HFFc6 (cell line): ENCODE measurements around the gene KCNH4. TPM values are rescaled to one million over a fixed set of nuclear protein-coding genes. Genes with fewer than 3 reads are reported as not detected.

Experiments used
- DNase-seq: peaks from one replicate; pipeline ENCODE4 v3.0.0-alpha.2; 2018
- H3K27ac Mint-ChIP-seq: 2 replicates; pipeline ENCODE4 v1.8.0; 2020; ENCODE audit warnings: mild to moderate bottlenecking, mixed read lengths
- H3K27me3 Mint-ChIP-seq: 2 replicates; pipeline ENCODE4 v1.8.0; 2021; ENCODE audit warnings: mild to moderate bottlenecking, moderate library complexity, mixed read lengths; ENCODE audit not compliant: insufficient read depth
- H3K36me3 Mint-ChIP-seq: 2 replicates; pipeline ENCODE4 v1.8.0; 2021; ENCODE audit warnings: low read depth, mixed read lengths
- H3K4me1 Mint-ChIP-seq: 2 replicates; pipeline ENCODE4 v1.8.0; 2020; ENCODE audit warnings: low read depth, mixed read lengths
- H3K4me3 Mint-ChIP-seq: 2 replicates; pipeline ENCODE4 v1.8.0; 2020; ENCODE audit warnings: mild to moderate bottlenecking, moderate library complexity, mixed read lengths
- H3K9me3 Mint-ChIP-seq: 2 replicates; pipeline ENCODE4 v1.8.0; 2020; ENCODE audit warnings: mild to moderate bottlenecking, mixed read lengths
- total RNA-seq, 6 experiments: library from RNA; stranded (reverse); fragmentation: NEBNext Ultra II Directional; extraction: Animal tissue kit (Norgen Biotek cat#: 25700); gene quantifications; 2 replicates in 1 of 6; 3 replicates in 5 of 6; pipeline ENCODE4 v1.2.3, GENCODE V29; 2021
- TF ChIP-seq, protein P1 (sequence below): fragments of 200-600 bp; sonication (generic); IDR thresholded peaks from 2 replicates; pipeline ENCODE4 v1.5.0; 2021; ENCODE audit warnings: antibody characterized with exemption, mild to moderate bottlenecking

Gene KCNH4
- total RNA-seq, 6 experiments from 2014 or later: not detected

DNA sequence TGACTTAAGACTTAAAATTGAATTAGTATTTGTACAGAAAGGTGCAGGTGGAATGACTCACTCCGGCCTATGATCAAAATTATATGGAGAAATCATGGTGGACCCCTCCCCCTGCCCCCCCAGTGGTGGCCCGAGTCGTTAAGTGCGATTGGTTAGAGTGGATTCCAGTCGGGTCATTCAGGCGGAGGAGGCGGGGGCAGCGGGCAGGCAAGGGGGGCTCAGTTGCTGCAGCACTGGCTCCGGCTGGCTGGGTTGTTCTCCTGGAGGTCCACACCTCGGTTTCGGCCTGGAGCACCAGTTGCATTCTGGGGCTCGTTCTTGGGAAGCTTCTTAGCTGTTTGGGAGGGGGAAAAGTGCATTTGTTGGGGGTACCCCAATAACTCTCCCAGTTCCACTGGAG lies 55.4 kb downstream of the KCNH4 start:
- no peaks in the 10 kb centered on the region for H3K9me3 Mint-ChIP-seq

DNA sequence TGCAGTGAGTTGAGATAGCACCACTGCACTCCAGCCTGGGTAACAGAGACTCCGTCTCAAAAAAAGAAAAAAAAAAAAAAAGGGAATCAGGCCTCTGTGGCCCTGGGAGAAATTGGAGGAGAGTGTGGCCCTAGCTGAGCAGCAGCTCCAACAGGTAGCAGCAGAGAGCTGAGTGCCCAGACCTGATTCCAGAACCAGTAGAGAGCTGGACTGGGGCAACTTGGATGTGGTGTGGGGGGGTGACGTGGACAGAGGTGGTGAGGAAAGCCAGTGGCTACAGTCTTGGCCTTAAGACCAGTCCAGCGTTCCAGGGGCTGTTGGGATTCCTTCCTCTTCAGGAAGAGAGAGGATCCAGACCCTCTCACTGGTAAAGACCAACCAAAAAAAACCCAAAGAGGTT lies 56.7 kb downstream of the KCNH4 start:
- DNase-seq: no peak
- H3K4me3 Mint-ChIP-seq: no peak overlapping the region
- peaks cover 20% of the 10 kb centered on the region for H3K36me3 Mint-ChIP-seq
- H3K4me1 Mint-ChIP-seq: peaks cover 14% of the 10 kb centered on the region
- TF ChIP-seq, protein P1, sequence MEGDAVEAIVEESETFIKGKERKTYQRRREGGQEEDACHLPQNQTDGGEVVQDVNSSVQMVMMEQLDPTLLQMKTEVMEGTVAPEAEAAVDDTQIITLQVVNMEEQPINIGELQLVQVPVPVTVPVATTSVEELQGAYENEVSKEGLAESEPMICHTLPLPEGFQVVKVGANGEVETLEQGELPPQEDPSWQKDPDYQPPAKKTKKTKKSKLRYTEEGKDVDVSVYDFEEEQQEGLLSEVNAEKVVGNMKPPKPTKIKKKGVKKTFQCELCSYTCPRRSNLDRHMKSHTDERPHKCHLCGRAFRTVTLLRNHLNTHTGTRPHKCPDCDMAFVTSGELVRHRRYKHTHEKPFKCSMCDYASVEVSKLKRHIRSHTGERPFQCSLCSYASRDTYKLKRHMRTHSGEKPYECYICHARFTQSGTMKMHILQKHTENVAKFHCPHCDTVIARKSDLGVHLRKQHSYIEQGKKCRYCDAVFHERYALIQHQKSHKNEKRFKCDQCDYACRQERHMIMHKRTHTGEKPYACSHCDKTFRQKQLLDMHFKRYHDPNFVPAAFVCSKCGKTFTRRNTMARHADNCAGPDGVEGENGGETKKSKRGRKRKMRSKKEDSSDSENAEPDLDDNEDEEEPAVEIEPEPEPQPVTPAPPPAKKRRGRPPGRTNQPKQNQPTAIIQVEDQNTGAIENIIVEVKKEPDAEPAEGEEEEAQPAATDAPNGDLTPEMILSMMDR: no peak
- peak overlapping the region; percentile 33; the same call in 1 of the 2 replicates for H3K27ac Mint-ChIP-seq
- H3K27me3 Mint-ChIP-seq: peaks cover 6% of the 10 kb centered on the region
- H3K9me3 Mint-ChIP-seq: no peaks in the 10 kb centered on the region

More for the DNA sequence above, 55.4 kb downstream of the KCNH4 start:
- Mint-ChIP-seq H3K27ac (no peak overlapping the region), H3K27me3 (peaks cover 7% of the 10 kb centered on the region), H3K36me3 (peaks cover 22% of the 10 kb centered on the region), H3K4me1 (peaks cover 8% of the 10 kb centered on the region), H3K4me3 (no peak overlapping the region)
- TF ChIP-seq, protein P1: no peak
- DNase-seq: no peak

DNA sequence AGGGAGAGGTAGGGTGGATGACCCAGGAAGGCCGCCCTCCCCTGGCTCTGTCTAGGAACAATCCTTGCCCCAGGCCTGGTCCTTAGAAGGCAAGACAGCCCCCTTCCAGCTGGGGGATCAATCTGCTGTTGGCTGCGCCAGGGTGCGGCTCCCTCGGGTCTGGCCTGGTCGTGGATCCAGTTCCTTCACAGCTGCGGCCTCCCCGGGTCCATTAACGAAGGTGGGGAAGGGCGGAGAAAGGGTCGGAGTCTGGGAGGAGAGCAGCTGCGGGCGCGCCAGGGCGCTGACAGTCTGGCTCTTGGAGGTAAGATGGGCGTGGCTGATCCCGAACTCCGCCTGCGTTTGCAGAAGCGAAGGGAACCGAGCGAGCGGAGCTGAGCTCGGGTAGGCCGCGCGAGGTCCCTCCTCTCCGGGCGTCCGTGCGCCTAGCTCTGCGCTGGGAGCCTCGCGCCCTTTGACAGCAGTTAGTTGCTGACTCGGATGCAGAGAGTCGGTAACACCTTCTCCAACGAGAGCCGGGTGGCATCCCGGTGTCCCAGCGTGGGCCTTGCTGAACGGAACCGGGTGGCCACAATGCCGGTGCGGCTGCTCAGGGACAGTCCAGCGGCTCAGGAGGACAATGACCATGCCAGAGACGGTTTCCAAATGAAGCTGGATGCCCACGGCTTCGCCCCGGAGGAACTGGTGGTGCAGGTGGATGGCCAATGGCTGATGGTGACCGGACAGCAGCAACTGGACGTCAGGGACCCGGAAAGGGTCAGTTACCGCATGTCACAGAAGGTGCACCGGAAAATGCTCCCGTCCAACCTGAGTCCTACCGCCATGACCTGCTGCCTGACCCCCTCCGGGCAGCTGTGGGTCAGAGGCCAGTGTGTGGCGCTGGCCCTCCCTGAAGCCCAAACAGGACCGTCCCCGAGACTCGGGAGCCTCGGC lies 58.3 kb downstream of the KCNH4 start, which contains the start of gene HSPB9:
TSS of gene HSPB9 (plus strand) at position 434 of the 933 bp plus-strand sequence. CDS start at position 481, 47 bp downstream.
- Mint-ChIP-seq H3K4me3 (no peak within 1 kb of the TSS), H3K9me3 (no peaks in the 10 kb centered on the region), H3K27ac (no peak within 1 kb of the TSS; the same call in 1 of the 2 replicates), H3K36me3 (peaks cover 15% of the 10 kb centered on the region), H3K27me3 (peaks cover 6% of the 10 kb centered on the region), H3K4me1 (peaks cover 21% of the 10 kb centered on the region)
- TF ChIP-seq, protein P1: no peak
- DNase-seq: no peak

DNA sequence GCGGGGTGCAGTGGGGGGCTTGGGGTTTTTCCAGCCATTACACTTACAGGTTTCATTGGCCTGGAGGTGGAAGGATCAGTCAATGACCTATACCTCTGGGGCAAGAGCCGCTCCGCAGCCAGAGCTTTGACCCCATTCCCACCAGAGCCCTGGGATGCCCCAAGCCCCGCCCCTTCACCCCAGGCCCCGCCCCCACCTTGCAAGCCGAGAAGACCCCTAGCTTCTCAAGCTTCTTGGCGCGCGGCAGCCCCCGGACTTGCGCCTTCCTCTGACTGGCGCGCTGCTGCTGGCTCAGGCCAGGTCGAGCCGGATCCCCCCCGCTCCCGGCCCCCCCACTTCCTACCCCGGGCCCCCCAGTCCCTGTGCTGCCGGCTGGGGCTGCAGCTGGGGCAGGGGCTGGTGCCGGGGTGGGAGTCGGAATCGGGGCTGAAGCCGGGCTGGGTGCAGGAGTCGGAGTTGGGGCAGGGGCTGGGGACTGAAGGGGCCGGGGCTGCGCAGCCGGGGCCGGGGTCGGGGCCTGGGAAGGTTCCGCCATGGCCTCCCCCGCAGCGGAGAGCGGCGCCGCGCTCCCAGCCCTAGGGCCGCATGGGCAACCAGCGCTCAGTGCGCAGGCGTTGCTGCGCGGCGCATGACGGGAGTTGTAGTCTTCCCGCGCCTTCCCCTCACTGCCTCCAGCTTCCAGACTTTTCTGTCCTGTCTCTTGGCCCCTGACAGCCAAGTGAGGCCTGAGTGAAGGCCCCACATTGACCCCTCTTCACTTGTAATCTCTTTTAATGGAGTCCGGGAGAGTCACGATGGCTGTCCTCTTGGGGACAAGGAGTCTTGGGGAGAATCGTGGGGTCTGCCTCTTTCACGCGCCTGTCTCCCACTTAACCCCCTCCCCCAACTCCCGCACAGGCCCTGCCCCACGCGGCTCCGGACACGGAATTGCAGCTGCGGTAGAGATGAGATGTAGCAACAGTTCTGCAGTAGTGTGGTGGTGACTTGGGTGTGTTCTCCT lies 59.9 kb downstream of the KCNH4 start, which contains the start of gene KAT2A:
TSS of gene KAT2A (minus strand) at position 598 of the 1,000 bp plus-strand sequence. CDS start at position 535, 63 bp downstream.
- Mint-ChIP-seq H3K4me3 (peak within 1 kb of the TSS; percentile 76), H3K27ac (peak within 1 kb of the TSS; percentile 53), H3K27me3 (peaks cover 5% of the 10 kb centered on the region), H3K9me3 (no peaks in the 10 kb centered on the region), H3K36me3 (peaks cover 22% of the 10 kb centered on the region), H3K4me1 (peaks cover 29% of the 10 kb centered on the region)
- DNase-seq: peak; percentile 72
- TF ChIP-seq, protein P1: no peak

DNA sequence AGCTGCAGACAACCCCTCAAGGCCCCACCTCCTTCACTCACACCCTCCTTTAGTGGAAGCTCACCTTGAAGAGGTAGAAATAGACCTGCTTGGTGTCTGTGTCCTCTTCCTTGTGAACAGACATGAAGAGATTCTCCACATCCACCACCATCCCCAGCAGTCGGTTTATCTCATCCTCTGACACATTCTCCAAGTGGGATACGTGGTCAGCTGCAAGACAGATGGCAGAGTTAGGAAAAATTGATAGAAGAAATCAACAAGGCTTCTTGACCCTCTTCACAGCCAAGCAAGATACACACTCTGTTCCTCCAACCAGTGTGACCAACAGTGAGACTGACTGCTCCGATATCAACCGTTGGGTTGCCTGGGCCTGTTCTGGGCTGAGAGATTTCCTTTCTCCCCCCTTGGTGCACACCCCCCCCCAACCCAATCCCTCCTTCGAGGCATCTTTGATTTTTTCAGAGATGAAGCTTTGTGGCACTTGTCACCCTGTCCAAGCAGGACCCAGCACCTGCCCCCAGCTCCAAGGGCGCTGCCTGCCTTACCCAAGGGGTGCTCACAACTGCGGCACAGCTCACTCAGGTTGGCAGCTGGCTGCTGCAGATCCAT lies 60.7 kb downstream of the KCNH4 start:
- H3K4me1 Mint-ChIP-seq: peaks cover 29% of the 10 kb centered on the region
- peak overlapping the region; percentile 53 for H3K27ac Mint-ChIP-seq
- no peak for DNase-seq
- peaks cover 5% of the 10 kb centered on the region for H3K27me3 Mint-ChIP-seq
- TF ChIP-seq, protein P1: no peak
- no peaks in the 10 kb centered on the region for H3K9me3 Mint-ChIP-seq
- peak overlapping the region; percentile 76 for H3K4me3 Mint-ChIP-seq
- H3K36me3 Mint-ChIP-seq: peaks cover 19% of the 10 kb centered on the region
